Measurements from ENCODE around the gene KIAA1614.

The KIAA1614 gene

DNA sequence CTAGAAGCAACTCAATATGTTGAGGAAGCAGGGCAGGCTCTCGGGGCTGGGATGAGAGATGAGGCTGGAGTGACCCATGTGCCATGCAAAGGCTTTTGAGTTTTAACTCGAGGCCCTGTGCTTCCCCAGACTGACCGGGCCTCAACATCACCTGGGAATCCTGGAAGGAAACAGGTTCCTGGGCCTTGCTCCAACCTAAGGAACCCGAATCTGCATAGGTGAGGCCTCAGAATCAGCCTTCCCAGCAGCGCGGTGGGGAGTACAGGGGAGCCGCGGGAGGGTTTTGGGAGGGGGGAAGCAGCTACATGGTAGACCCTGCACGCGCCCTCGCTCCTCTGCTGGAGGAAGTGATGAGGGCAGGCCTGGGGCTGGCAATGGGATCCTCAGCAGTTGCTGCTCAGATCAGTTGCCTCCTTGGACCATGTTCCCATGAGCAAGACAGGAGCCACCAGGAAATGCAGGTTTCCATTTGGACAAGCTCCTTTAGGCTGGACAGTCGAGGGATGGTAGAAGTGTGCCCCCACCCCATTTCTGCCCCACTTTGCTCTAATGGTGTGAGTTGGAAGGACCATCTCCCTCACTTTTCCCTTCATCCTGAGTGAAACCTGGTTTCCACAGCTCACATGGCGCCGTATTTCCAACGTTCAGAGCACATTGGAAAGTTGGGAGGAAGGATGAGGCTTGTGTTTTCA lies 4.5 kb upstream of the KIAA1614 start:
- Histone ChIP-seq H3K4me1 (ENCODE audit: control extremely low read depth in 1 of 4, control insufficient read depth in 4 of 4, insufficient read depth in 4 of 4, low read length in 3 of 4) (peaks cover 0 to 17% (median 16%) of the 10 kb centered on the region in 4 experiments), H3K4me3 (ENCODE audit: control insufficient read depth in 1 of 7, extremely low read depth in 1 of 7, insufficient read depth in 4 of 7, low read depth in 2 of 7, low read length in 6 of 7) (no peak overlapping the region), H3K9me3 (ENCODE audit: control extremely low read depth in 1 of 5, control insufficient read depth in 4 of 5, insufficient read depth in 2 of 5, low read depth in 1 of 5, low read length in 4 of 5) (no peaks in the 10 kb centered on the region), H3K36me3 (ENCODE audit: control insufficient read depth in 4 of 4, insufficient read depth in 4 of 4, low read length in 3 of 4) (no peaks in the 10 kb centered on the region), H3K27me3 (replicated peaks in 2 of 5; ENCODE audit: control insufficient read depth in 4 of 5, insufficient read depth in 5 of 5, low read length in 4 of 5) (peaks cover 0 to 27% (median 6%) of the 10 kb centered on the region in 5 experiments), H3K27ac (ENCODE audit: insufficient read depth in 1 of 2, low read depth in 1 of 2, low read length in 2 of 2, poor library complexity in 1 of 2, severe bottlenecking in 2 of 2) (no peak overlapping the region)
- 98% methylated on average over 11 of the region's 15 CpGs for WGBS (ENCODE audit: insufficient coverage)
- ChIA-PET CTCF (interaction anchor here (1.3 kb wide), 1 partner anchor 23 kb away, joined by 3 read pairs; no protein-coding TSS in a partner anchor), POLR2A (no interaction called here)
- no peak for DNase-seq

DNA sequence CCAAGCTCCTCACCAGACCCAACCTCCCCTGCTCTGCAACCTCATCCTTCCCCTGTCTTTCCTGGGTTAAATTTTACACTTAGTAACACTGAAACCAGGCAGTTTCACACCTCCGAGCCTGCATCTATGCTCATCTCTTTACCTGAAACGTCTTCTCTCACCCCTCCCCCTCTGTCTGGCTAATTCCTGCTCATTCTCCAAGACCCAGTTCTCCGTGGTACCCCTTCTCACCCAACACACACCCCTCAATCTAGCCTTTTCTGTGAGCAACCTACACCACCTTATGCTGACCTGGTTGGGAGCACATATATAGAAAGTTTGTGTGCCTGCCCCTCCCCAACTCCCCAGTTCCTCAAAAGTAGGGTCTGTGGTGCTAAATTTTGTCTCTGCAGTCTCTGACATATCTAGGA lies 3.7 kb upstream of the KIAA1614 start:
- H3K36me3 ChIP-seq (ENCODE audit: control insufficient read depth in 4 of 4, insufficient read depth in 4 of 4, low read length in 3 of 4): no peaks in the 10 kb centered on the region
- H3K27ac ChIP-seq (ENCODE audit: insufficient read depth in 1 of 2, low read depth in 1 of 2, low read length in 2 of 2, poor library complexity in 1 of 2, severe bottlenecking in 2 of 2): no peak overlapping the region
- no peak overlapping the region for H3K4me3 ChIP-seq (ENCODE audit: control insufficient read depth in 1 of 7, extremely low read depth in 1 of 7, insufficient read depth in 4 of 7, low read depth in 2 of 7, low read length in 6 of 7)
- H3K9me3 ChIP-seq (ENCODE audit: control extremely low read depth in 1 of 5, control insufficient read depth in 4 of 5, insufficient read depth in 2 of 5, low read depth in 1 of 5, low read length in 4 of 5): no peaks in the 10 kb centered on the region
- ChIA-PET POLR2A (no interaction called here), CTCF (interaction anchor here (1.3 to 1.9 kb wide), 2 partner anchors 17 to 23 kb away, joined by 3 to 5 read pairs; no protein-coding TSS in a partner anchor)
- DNase-seq: no peak
- peaks cover 0 to 19% (median 16%) of the 10 kb centered on the region in 4 experiments for H3K4me1 ChIP-seq (ENCODE audit: control extremely low read depth in 1 of 4, control insufficient read depth in 4 of 4, insufficient read depth in 4 of 4, low read length in 3 of 4)
- 90% methylated on average over 3 of the region's 3 CpGs for WGBS (ENCODE audit: insufficient coverage)
- H3K27me3 ChIP-seq (replicated peaks in 2 of 5; ENCODE audit: control insufficient read depth in 4 of 5, insufficient read depth in 5 of 5, low read length in 4 of 5): peaks cover 0 to 35% (median 12%) of the 10 kb centered on the region in 5 experiments

- H3K4me3 ChIP-seq (ENCODE audit: control insufficient read depth in 1 of 7, extremely low read depth in 1 of 7, insufficient read depth in 4 of 7, low read depth in 2 of 7, low read length in 6 of 7): no peak overlapping the region
- no peak for DNase-seq
- WGBS (ENCODE audit: insufficient coverage): 100% methylated on average over 3 of the region's 5 CpGs
- no peak overlapping the region for H3K27ac ChIP-seq (ENCODE audit: insufficient read depth in 1 of 2, low read depth in 1 of 2, low read length in 2 of 2, poor library complexity in 1 of 2, severe bottlenecking in 2 of 2)
- ChIA-PET CTCF (interaction anchor here (1.3 to 1.9 kb wide), 2 partner anchors 16 to 24 kb away, joined by 3 to 5 read pairs; no protein-coding TSS in a partner anchor), POLR2A (no interaction called here)
- H3K4me1 ChIP-seq (ENCODE audit: control extremely low read depth in 1 of 4, control insufficient read depth in 4 of 4, insufficient read depth in 4 of 4, low read length in 3 of 4): peaks cover 0 to 19% (median 16%) of the 10 kb centered on the region in 4 experiments
- peaks cover 0 to 40% (median 15%) of the 10 kb centered on the region in 5 experiments for H3K27me3 ChIP-seq (replicated peaks in 2 of 5; ENCODE audit: control insufficient read depth in 4 of 5, insufficient read depth in 5 of 5, low read length in 4 of 5)
- H3K36me3 ChIP-seq (ENCODE audit: control insufficient read depth in 4 of 4, insufficient read depth in 4 of 4, low read length in 3 of 4): no peaks in the 10 kb centered on the region
- no peaks in the 10 kb centered on the region for H3K9me3 ChIP-seq (ENCODE audit: control extremely low read depth in 1 of 5, control insufficient read depth in 4 of 5, insufficient read depth in 2 of 5, low read depth in 1 of 5, low read length in 4 of 5)
Observed at GRCh38 chr1:180909462-180909976, 3.2 kb upstream of the KIAA1614 start.

GRCh38 chr1:180911640-180912191 lies 981 bp upstream of the KIAA1614 start:
- CTCF ChIA-PET: interaction anchor here (0.7 to 1.6 kb wide), 4 partner anchors 11 to 66 kb away, joined by 3 to 5 read pairs (median 3); no protein-coding TSS in a partner anchor
- 36% methylated on average over 17 of the region's 17 CpGs for WGBS (ENCODE audit: insufficient coverage)
- peaks cover 0 to 52% (median 15%) of the 10 kb centered on the region in 5 experiments for H3K27me3 ChIP-seq (replicated peaks in 2 of 5; ENCODE audit: control insufficient read depth in 4 of 5, insufficient read depth in 5 of 5, low read length in 4 of 5)
- peaks cover 0 to 19% (median 16%) of the 10 kb centered on the region in 4 experiments for H3K4me1 ChIP-seq (ENCODE audit: control extremely low read depth in 1 of 4, control insufficient read depth in 4 of 4, insufficient read depth in 4 of 4, low read length in 3 of 4)
- H3K9me3 ChIP-seq (ENCODE audit: control extremely low read depth in 1 of 5, control insufficient read depth in 4 of 5, insufficient read depth in 2 of 5, low read depth in 1 of 5, low read length in 4 of 5): no peaks in the 10 kb centered on the region
- peak overlapping the region in 6 of 7 experiments; percentile 20 to 75 (median 66) for H3K4me3 ChIP-seq (ENCODE audit: control insufficient read depth in 1 of 7, extremely low read depth in 1 of 7, insufficient read depth in 4 of 7, low read depth in 2 of 7, low read length in 6 of 7)
- H3K27ac ChIP-seq (ENCODE audit: insufficient read depth in 1 of 2, low read depth in 1 of 2, low read length in 2 of 2, poor library complexity in 1 of 2, severe bottlenecking in 2 of 2): no peak overlapping the region
- DNase-seq: peak in 1 of 3 donors; percentile 43
- POLR2A ChIA-PET: no interaction called here
- no peaks in the 10 kb centered on the region for H3K36me3 ChIP-seq (ENCODE audit: control insufficient read depth in 4 of 4, insufficient read depth in 4 of 4, low read length in 3 of 4)

GRCh38 chr1:180912211-180912800 lies 391 bp upstream of the KIAA1614 start:
- peaks cover 0 to 52% (median 15%) of the 10 kb centered on the region in 5 experiments for H3K27me3 ChIP-seq (replicated peaks in 2 of 5; ENCODE audit: control insufficient read depth in 4 of 5, insufficient read depth in 5 of 5, low read length in 4 of 5)

DNA sequence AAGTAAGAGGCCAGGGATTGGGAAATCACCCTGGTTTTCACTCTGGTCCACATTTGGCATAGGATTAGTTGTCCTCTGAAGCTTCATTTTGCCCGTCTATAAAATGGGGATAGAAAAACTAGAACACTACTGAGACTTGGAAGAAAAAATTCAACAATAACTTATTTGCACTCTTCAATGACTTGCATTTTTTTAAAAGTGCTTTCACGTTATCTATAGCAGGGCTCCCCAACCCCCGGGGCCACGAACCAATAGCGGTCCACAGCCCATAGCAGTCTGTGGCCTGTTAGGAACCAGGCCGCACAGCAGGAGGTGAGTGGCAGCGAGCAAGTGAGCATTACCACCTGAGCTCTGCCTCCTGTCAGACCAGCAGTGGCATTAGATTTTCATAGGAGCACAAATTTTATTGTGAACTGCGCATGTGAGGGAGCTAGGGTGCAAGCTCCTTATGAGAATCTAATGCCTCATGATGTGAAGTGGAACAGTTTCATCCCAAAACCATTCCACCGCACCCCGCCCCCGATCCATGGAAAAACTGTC lies 2.8 kb downstream of the KIAA1614 start:
- H3K4me3 ChIP-seq (ENCODE audit: control insufficient read depth in 1 of 7, extremely low read depth in 1 of 7, insufficient read depth in 4 of 7, low read depth in 2 of 7, low read length in 6 of 7): no peak overlapping the region
- H3K9me3 ChIP-seq (ENCODE audit: control extremely low read depth in 1 of 5, control insufficient read depth in 4 of 5, insufficient read depth in 2 of 5, low read depth in 1 of 5, low read length in 4 of 5): no peaks in the 10 kb centered on the region
- WGBS (ENCODE audit: insufficient coverage): 90% methylated on average over 9 of the region's 11 CpGs
- no peaks in the 10 kb centered on the region for H3K36me3 ChIP-seq (ENCODE audit: control insufficient read depth in 4 of 4, insufficient read depth in 4 of 4, low read length in 3 of 4)
- H3K27ac ChIP-seq (ENCODE audit: insufficient read depth in 1 of 2, low read depth in 1 of 2, low read length in 2 of 2, poor library complexity in 1 of 2, severe bottlenecking in 2 of 2): no peak overlapping the region
- CTCF ChIA-PET: interaction anchor here (1.3 kb wide), 2 partner anchors 11 to 34 kb away, joined by 3 to 5 read pairs; no protein-coding TSS in a partner anchor
- peaks cover 0 to 51% (median 15%) of the 10 kb centered on the region in 5 experiments for H3K27me3 ChIP-seq (replicated peaks in 2 of 5; ENCODE audit: control insufficient read depth in 4 of 5, insufficient read depth in 5 of 5, low read length in 4 of 5)
- DNase-seq: no peak
- POLR2A ChIA-PET: interaction anchor here (0.6 kb wide), 1 partner anchor 272 kb away, joined by 4 read pairs; no protein-coding TSS in a partner anchor
- H3K4me1 ChIP-seq (ENCODE audit: control extremely low read depth in 1 of 4, control insufficient read depth in 4 of 4, insufficient read depth in 4 of 4, low read length in 3 of 4): peaks cover 0 to 21% (median 16%) of the 10 kb centered on the region in 4 experiments

More at GRCh38 chr1:180912211-180912800, 391 bp upstream of the KIAA1614 start:
- H3K4me3 ChIP-seq (ENCODE audit: control insufficient read depth in 1 of 7, extremely low read depth in 1 of 7, insufficient read depth in 4 of 7, low read depth in 2 of 7, low read length in 6 of 7): peak overlapping the region; percentile 23 to 75 (median 61)
- CTCF ChIA-PET: interaction anchor here (1.1 to 1.6 kb wide), 3 partner anchors 12 to 65 kb away, joined by 3 to 5 read pairs (median 3); no protein-coding TSS in a partner anchor
- under 1% methylated on average over 71 of the region's 71 CpGs for WGBS (ENCODE audit: insufficient coverage)
- H3K9me3 ChIP-seq (ENCODE audit: control extremely low read depth in 1 of 5, control insufficient read depth in 4 of 5, insufficient read depth in 2 of 5, low read depth in 1 of 5, low read length in 4 of 5): no peaks in the 10 kb centered on the region
- no peaks in the 10 kb centered on the region for H3K36me3 ChIP-seq (ENCODE audit: control insufficient read depth in 4 of 4, insufficient read depth in 4 of 4, low read length in 3 of 4)
- H3K4me1 ChIP-seq (ENCODE audit: control extremely low read depth in 1 of 4, control insufficient read depth in 4 of 4, insufficient read depth in 4 of 4, low read length in 3 of 4): peaks cover 0 to 19% (median 16%) of the 10 kb centered on the region in 4 experiments
- no peak overlapping the region for H3K27ac ChIP-seq (ENCODE audit: insufficient read depth in 1 of 2, low read depth in 1 of 2, low read length in 2 of 2, poor library complexity in 1 of 2, severe bottlenecking in 2 of 2)
- POLR2A ChIA-PET: no interaction called here
- peak in 1 of 3 donors; percentile 49 for DNase-seq

Data from common myeloid progenitor, CD34-positive (primary cell).